Thyroid gland (tissue), 4 donors: Measurements from ENCODE around the gene DNTT. TPM values are rescaled to one million over a fixed set of nuclear protein-coding genes. Genes with fewer than 3 reads are reported as not detected.
A peak's percentile ranks its signal among the peaks of the same experiment; 100 is the strongest.

Source experiments
- DNase-seq, 2 donors: peaks; one replicate each; pipeline ENCODE4 v3.0.0-alpha.2; 2019
- H3K27ac ChIP-seq, 3 donors: fragments of 200-600 bp; sonication (generic); 1 replicate in 2 of 3; 2 replicates in 1 of 3; pipeline ENCODE4 v1.5.1; 2016 to 2019; ENCODE audit warnings: mild to moderate bottlenecking in 1 of 3, moderate library complexity in 1 of 3
- H3K27me3 ChIP-seq: fragments of 200-600 bp; sonication (generic); one replicate; pipeline ENCODE4 v1.5.1; 2019
- H3K36me3 ChIP-seq, 2 donors: fragments of 200-600 bp; sonication (generic); one replicate each; pipeline ENCODE4 v1.5.1; 2016 to 2019
- H3K4me1 ChIP-seq, 2 donors: fragments of 200-600 bp; sonication (generic); one replicate each; pipeline ENCODE4 v1.5.1; 2017 to 2019
- H3K4me3 ChIP-seq, 3 donors: fragments of 200-600 bp; sonication (generic); replicated peaks in 1 of 3; 1 replicate in 2 of 3; 2 replicates in 1 of 3; pipeline ENCODE4 v1.5.1; 2016; ENCODE audit warnings: mild to moderate bottlenecking in 1 of 3
- H3K9me3 ChIP-seq: fragments of 200-600 bp; sonication (generic); one replicate; pipeline ENCODE4 v1.5.1; 2017
- CTCF ChIP-seq, 6 experiments: fragments of 200-600 bp in 3 of 6; fragments of 450-650 bp in 3 of 6; sonication (generic) in 3 of 6; IDR thresholded peaks; one replicate each; pipeline ENCODE4 v1.5.1; 2016 to 2019; ENCODE audit warnings: antibody characterized with exemption in 6 of 6, mild to moderate bottlenecking in 2 of 6, inconsistent platforms in 1 of 6, moderate library complexity in 1 of 6
- POLR2A ChIP-seq, 2 donors: fragments of 450-650 bp; IDR thresholded peaks; one replicate each; pipeline ENCODE4 v1.6.1; 2017; ENCODE audit warnings: antibody characterized with exemption in 2 of 2, mild to moderate bottlenecking in 2 of 2, moderate library complexity in 1 of 2
- WGBS, 2 donors: methylation state at CpG; one replicate each; pipeline ENCODE4 v1.1.5; 2017; 5-methylcytosine and 5-hydroxymethylcytosine counted together
- intact Hi-C: fragments of 100-400 bp; cut with DNase I; formaldehyde crosslinking; loops from one replicate; pipeline ENCODE4 v1.15.1; 2023
- total RNA-seq, 4 donors: library from RNA; depleted of rRNA; stranded (reverse); fragments of >200 nt; gene quantifications; one replicate each; pipeline ENCODE4 v1.2.3, GENCODE V29; 2016

DNTT gene
- total RNA-seq, 4 donors from 2014 or later = 0.88 TPM; not detected in 3

GRCh38 chr10:96374639-96374984 is 70.4 kb downstream of the DNTT start:
- peaks cover 0 to 5% of the 10 kb centered on the region in 2 donors for H3K4me1 ChIP-seq
- no peaks in the 10 kb centered on the region for H3K9me3 ChIP-seq
- no peaks in the 10 kb centered on the region for H3K27me3 ChIP-seq
- WGBS, 2 donors = 23 to 29% methylated on average over 8 to 9 of the region's 9 CpGs
- no peak overlapping the region for H3K27ac ChIP-seq
- no peak for TF ChIP-seq POLR2A (IDR thresholded peaks at IDR 0.05)
- no peak for TF ChIP-seq CTCF (IDR thresholded peaks at IDR 0.05)
- no peaks in the 10 kb centered on the region for H3K36me3 ChIP-seq
- H3K4me3 ChIP-seq = peak overlapping the region in 1 of 3 donors; percentile 32
- no peak for DNase-seq
- intact Hi-C loops = loop anchor here (10.0 kb wide), 1 partner anchor 140 kb away; the partner anchor contains the start of gene TLL2

DNA sequence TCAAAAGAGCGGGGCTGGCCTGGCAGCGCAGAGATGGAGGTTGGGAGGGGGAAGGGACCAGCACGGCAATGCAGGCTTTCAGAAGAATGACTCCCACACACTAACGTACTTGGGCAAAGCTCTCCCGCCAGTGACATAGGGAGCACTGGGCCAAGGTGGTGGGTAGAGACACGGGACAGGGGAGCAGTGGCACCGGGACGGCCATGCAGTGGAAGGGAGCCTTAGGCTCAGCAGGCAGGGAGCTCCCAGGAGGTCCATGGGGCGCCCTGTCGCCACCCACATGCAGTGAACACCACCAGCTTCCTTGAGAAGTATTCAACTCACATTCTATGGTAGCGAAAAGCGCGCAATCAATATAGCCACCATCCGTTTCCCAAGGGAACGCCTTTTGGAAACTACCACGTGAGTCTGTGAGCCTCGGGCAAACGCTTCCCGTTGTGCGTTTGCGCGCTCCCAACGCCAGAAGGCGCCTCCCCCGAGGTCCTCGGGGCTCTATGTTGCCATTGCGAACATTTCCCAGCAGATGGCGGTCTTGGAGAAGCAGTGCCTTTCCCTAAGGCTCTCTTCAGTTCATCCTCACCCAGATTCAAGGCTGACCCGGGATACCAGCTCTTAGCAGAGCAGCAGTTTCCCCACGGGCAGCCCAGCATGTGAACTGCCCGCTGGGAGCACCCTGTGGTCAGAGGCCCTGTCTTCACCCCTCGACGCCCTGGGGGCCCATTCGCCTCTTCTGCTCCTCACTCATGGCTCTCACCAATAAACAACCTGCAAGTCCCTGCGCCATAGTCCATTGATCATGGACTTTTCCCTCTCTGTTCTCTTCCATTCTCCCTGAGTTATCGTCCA is 71.0 kb downstream of the DNTT start:
- TF ChIP-seq CTCF (IDR thresholded peaks at IDR 0.05) (peak; percentile 68 to 99 (median 96)), POLR2A (IDR thresholded peaks at IDR 0.05) (no peak)
- Histone ChIP-seq H3K4me1 (peaks cover 0 to 5% of the 10 kb centered on the region in 2 donors), H3K4me3 (peak overlapping the region in 1 of 3 donors; percentile 32), H3K27ac (no peak overlapping the region), H3K36me3 (no peaks in the 10 kb centered on the region), H3K27me3 (no peaks in the 10 kb centered on the region), H3K9me3 (no peaks in the 10 kb centered on the region)
- peak; percentile 86 to 90 for DNase-seq
- intact Hi-C loops = loop anchor here (10.0 kb wide), 1 partner anchor 140 kb away; the partner anchor contains the start of gene TLL2
- 7% methylated on average over 33 to 35 of the region's 36 CpGs for WGBS, 2 donors

- WGBS, 2 donors = 76% methylated on average over 7 of the region's 7 CpGs
- H3K4me3 ChIP-seq = no peak overlapping the region
- no peaks in the 10 kb centered on the region for H3K27me3 ChIP-seq
- no peak for DNase-seq
- H3K36me3 ChIP-seq = no peaks in the 10 kb centered on the region
- intact Hi-C loops = loop anchor here (10.0 kb wide), 1 partner anchor 138 kb away; the partner anchor contains the start of gene TLL2
- H3K27ac ChIP-seq = no peak overlapping the region
- TF ChIP-seq POLR2A (IDR thresholded peaks at IDR 0.05) = no peak
- TF ChIP-seq CTCF (IDR thresholded peaks at IDR 0.05) = no peak
- no peaks in the 10 kb centered on the region for H3K9me3 ChIP-seq
- H3K4me1 ChIP-seq = peaks cover 0 to 5% of the 10 kb centered on the region in 2 donors
Measured at GRCh38 chr10:96376483-96376882, 72.2 kb downstream of the DNTT start.

GRCh38 chr10:96377816-96378294 is 73.6 kb downstream of the DNTT start:
- DNase-seq = no peak
- H3K4me1 ChIP-seq = peaks cover 0 to 5% of the 10 kb centered on the region in 2 donors
- WGBS, 2 donors = 72 to 89% methylated on average over 4 to 6 of the region's 6 CpGs
- intact Hi-C loops = loop anchor here (10.0 kb wide), 1 partner anchor 137 kb away; the partner anchor contains the start of gene TLL2
- H3K27ac ChIP-seq = no peak overlapping the region
- H3K9me3 ChIP-seq = no peaks in the 10 kb centered on the region
- no peaks in the 10 kb centered on the region for H3K27me3 ChIP-seq
- no peaks in the 10 kb centered on the region for H3K36me3 ChIP-seq
- TF ChIP-seq CTCF (IDR thresholded peaks at IDR 0.05) (no peak), POLR2A (IDR thresholded peaks at IDR 0.05) (no peak)
- no peak overlapping the region for H3K4me3 ChIP-seq

GRCh38 chr10:96378741-96379140 is 74.5 kb downstream of the DNTT start:
- intact Hi-C loops = loop anchor here (10.0 kb wide), 1 partner anchor 136 kb away; the partner anchor contains the start of gene TLL2
- Histone ChIP-seq H3K36me3 (no peaks in the 10 kb centered on the region), H3K27me3 (no peaks in the 10 kb centered on the region), H3K4me1 (peaks cover 0 to 5% of the 10 kb centered on the region in 2 donors), H3K4me3 (no peak overlapping the region), H3K9me3 (no peaks in the 10 kb centered on the region), H3K27ac (no peak overlapping the region)
- WGBS, 2 donors = 82 to 86% methylated on average over 15 of the region's 15 CpGs
- DNase-seq = no peak
- TF ChIP-seq POLR2A (IDR thresholded peaks at IDR 0.05) = no peak
- TF ChIP-seq CTCF (IDR thresholded peaks at IDR 0.05) = no peak
